GM18907 (cell line): Measurements from ENCODE around the gene ZDHHC14.
"Not testable (repeated sequence)": the region's sequence is repeated elsewhere in the genome, so short reads cannot be mapped to it uniquely, and the experiment has no call there.

Experiments
- ATAC-seq: cut with Tn5 transposase; IDR thresholded peaks from one replicate; pipeline ENCODE4 v1.9.1; 2021; ENCODE audit warnings: mild to moderate bottlenecking, moderate library complexity; ENCODE audit not compliant: unreplicated experiment

ZDHHC14 gene

GRCh38 chr6:157706883-157707282 lies 325.9 kb downstream of the ZDHHC14 start:
- no peak for ATAC-seq

- no peak for ATAC-seq
These were observed 326.6 kb downstream of the ZDHHC14 start for GRCh38 chr6:157707576-157707975.

GRCh38 chr6:157708239-157708638 lies 327.2 kb downstream of the ZDHHC14 start:
- ATAC-seq = no peak

- no peak for ATAC-seq
These were observed 327.9 kb downstream of the ZDHHC14 start for GRCh38 chr6:157708933-157709332.

- ATAC-seq = no peak
These were observed 328.6 kb downstream of the ZDHHC14 start for GRCh38 chr6:157709555-157709954.

GRCh38 chr6:157710604-157711003 lies 329.6 kb downstream of the ZDHHC14 start:
- no peak for ATAC-seq

- no peak for ATAC-seq
These were observed 330.1 kb downstream of the ZDHHC14 start for GRCh38 chr6:157711060-157711459.

GRCh38 chr6:157712585-157713295 lies 331.8 kb downstream of the ZDHHC14 start:
- ATAC-seq = no peak

GRCh38 chr6:157713451-157714152 lies 332.6 kb downstream of the ZDHHC14 start:
- ATAC-seq = no peak

GRCh38 chr6:157714153-157714490 lies 333.1 kb downstream of the ZDHHC14 start:
- ATAC-seq = no peak

GRCh38 chr6:157715728-157716164 lies 334.8 kb downstream of the ZDHHC14 start:
- no peak for ATAC-seq

- no peak for ATAC-seq
These were observed 335.4 kb downstream of the ZDHHC14 start for GRCh38 chr6:157716251-157716995.

GRCh38 chr6:157717340-157717748 lies 336.4 kb downstream of the ZDHHC14 start:
- ATAC-seq = no peak

- ATAC-seq = no peak
These were observed 337.7 kb downstream of the ZDHHC14 start for GRCh38 chr6:157718503-157719187.

- ATAC-seq = not testable (repeated sequence)
These were observed 340.0 kb downstream of the ZDHHC14 start for GRCh38 chr6:157720964-157721363.

- ATAC-seq = no peak
These were observed 340.4 kb downstream of the ZDHHC14 start for GRCh38 chr6:157721426-157721825.

- no peak for ATAC-seq
These were observed 340.8 kb downstream of the ZDHHC14 start for GRCh38 chr6:157721830-157722229.

GRCh38 chr6:157723376-157723775 lies 342.4 kb downstream of the ZDHHC14 start:
- ATAC-seq = no peak

GRCh38 chr6:157724138-157724820 lies 343.3 kb downstream of the ZDHHC14 start:
- no peak for ATAC-seq

- no peak for ATAC-seq
These were observed 344.2 kb downstream of the ZDHHC14 start for GRCh38 chr6:157724960-157725741.
